Subcutaneous adipose tissue (tissue), 4 donors: ENCODE measurements around the gene DNASE1L1. TPM values are rescaled to one million over a fixed set of nuclear protein-coding genes. Genes with fewer than 3 reads are reported as not detected.

Source experiments
- CTCF ChIP-seq: fragments of 450-650 bp; IDR thresholded peaks from one replicate; pipeline ENCODE4 v1.5.1; 2016; ENCODE audit warnings: low read depth, mild to moderate bottlenecking, control low read depth, antibody characterized with exemption, moderate library complexity
- total RNA-seq, 4 donors: library from RNA; depleted of rRNA; stranded (reverse); fragments of >200 nt; gene quantifications; one replicate each; pipeline ENCODE4 v1.1.0, GENCODE V29; 2016

The DNASE1L1 gene
- total RNA-seq, 4 donors from 2014 or later: 22.2 to 42.8 (median 38.0) TPM

GRCh38 chrX:154434394-154435168, 25.5 kb upstream of the DNASE1L1 start:
- no peak for TF ChIP-seq CTCF

DNA sequence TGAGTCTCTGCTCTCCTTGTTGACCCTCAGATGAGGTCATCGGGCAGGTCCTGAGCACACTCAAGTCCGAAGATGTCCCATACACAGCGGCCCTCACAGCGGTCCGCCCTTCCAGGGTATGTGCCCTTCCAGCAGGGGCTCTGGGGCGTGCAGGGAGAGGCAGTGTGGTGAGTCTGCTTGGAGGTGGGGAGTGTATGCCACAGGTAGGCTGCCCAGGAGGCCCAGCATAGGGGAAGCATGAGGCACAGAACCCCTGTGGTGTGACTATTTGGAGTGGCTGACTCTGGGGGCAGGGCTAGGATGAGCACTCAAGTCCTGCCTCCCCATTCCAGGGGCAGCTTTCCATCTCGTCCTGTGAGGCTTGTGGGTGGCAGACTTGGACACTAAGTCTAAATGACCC, 24.6 kb upstream of the DNASE1L1 start:
- TF ChIP-seq CTCF: no peak

GRCh38 chrX:154432210-154432609, 23.2 kb upstream of the DNASE1L1 start:
- no peak for TF ChIP-seq CTCF

DNA sequence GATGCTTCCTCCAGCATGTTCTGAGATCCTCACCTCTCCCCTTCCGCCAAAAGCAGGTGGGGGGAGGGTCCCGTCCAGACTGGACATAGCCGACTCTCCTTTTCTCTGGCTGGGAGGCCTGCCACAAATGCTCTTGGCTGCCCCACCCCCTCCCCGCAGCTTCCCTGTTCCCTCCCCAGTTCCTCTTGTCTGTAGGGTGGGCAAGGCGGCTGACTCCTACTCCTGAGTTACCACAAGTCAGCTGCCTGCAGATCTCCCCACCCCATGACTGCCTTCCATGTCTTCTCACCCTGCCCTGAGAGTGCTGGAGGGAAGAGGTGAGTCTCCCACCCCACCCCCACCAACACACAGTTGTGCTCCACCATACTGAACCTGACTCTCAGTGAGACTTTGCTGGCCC, 22.3 kb upstream of the DNASE1L1 start:
- no peak for TF ChIP-seq CTCF

DNA sequence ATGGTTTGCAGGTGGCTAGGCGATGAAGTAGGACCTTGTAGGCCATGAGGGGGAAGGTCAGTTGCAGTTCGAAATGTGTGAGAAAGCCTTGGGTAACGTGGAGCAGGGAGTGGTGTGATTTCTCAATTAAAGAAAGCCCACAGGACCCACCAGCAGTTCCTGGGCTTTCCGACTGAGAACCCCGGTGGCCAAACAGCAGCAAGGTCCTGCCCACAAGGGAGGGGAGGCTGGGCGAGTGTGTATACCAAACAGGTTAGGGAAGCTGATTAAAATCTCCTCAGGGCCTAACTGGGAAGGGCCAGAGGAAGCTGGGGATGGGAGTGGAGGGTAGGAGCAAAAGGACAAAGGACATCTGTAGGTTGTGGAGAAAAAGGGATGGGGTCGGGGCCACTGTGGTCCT, 21.9 kb upstream of the DNASE1L1 start:
- TF ChIP-seq CTCF: no peak

- no peak for TF ChIP-seq CTCF
Observed at GRCh38 chrX:154430479-154430878, 21.4 kb upstream of the DNASE1L1 start.

GRCh38 chrX:154429711-154430110, 20.7 kb upstream of the DNASE1L1 start:
- TF ChIP-seq CTCF: no peak
